Measurements from ENCODE around the gene PTPRG.

DNA sequence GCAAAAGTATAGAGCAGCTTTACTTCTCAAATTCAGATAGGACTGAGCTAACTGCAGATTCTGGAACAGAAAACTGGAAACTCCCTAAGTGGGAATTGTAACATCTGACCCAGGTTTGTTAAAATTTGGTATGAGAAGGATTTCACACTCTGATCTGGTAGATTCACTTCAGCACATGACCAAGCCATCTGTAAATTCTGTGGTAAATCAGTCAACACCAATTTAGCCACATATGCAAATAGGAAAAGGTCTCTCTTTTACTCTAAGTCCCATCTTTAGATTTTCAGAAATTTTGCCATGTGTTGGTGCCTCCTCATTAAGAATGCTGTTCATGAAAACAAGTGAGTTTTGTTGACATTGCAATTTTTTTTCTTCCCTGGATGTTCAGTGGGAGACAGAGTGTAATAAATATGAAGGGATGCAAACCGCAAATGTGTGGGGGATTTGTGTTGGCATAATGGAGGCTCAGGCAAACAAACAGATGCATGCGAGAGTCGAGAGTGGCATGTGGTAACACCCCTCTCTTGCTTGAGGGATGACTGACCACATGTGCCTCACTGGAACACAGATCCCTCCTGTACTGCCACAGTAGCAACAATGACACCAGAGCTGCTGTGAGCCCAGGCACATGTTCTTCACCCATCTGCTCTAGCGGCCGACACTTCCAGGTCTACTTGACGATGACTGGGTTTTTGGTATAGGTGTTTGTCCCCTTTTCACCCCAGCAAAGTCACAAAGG lies 665.4 kb downstream of the PTPRG start:
- no peak for TF ChIP-seq POLR2AphosphoS5 (IDR thresholded peaks at IDR 0.05)
- TF ChIP-seq CTCF (IDR thresholded peaks at IDR 0.05): no peak

All from suprapubic skin (tissue), 3 donors.